Endothelial cell of umbilical vein (primary cell): Measurements from ENCODE around the gene POGZ. TPM values are rescaled to one million over a fixed set of nuclear protein-coding genes. Genes with fewer than 3 reads are reported as not detected.
"Not testable (repeated sequence)": the region's sequence is repeated elsewhere in the genome, so short reads cannot be mapped to it uniquely, and the experiment has no call there.

Experiments used
- BruUV-seq: library from RNA; stranded (reverse); fragments of 400-500 nt; replicated peaks from 2 replicates; lab custom pipeline; 2021; lab: Mats Ljungman, UMichigan
- CTCF ChIA-PET: fragments of 300-600, 350-600 bp; sonication (Branson Sonifier 250); formaldehyde crosslinking; loops from one replicate; lab custom pipeline; 2021; ENCODE audit warnings: antibody characterized with exemption, inconsistent platforms; lab: Charles Lee
- POLR2A ChIA-PET: fragments of 300-600, 350-600 bp; sonication (Branson Sonifier 250); formaldehyde crosslinking; loops from one replicate; lab custom pipeline; 2021; ENCODE audit warnings: antibody characterized with exemption, inconsistent platforms; lab: Charles Lee
- DNase-seq: peaks from one replicate; pipeline ENCODE4 v3.0.0-alpha.2; 2011; ENCODE audit warnings: low read depth, low spot score
- FAIRE-seq: peaks from 2 replicates; lab custom pipeline; 2011; peaks lifted over from hg19 to GRCh38; lab: Jason Lieb, UNC
- H2AFZ ChIP-seq: 2 replicates; pipeline ENCODE4 v1.6.0; 2012; ENCODE audit warnings: low read depth, low read length, control low read depth, inconsistent platforms
- H3K27ac ChIP-seq: 2 replicates; pipeline ENCODE4 v1.5.1; 2011; ENCODE audit warnings: low read depth, mild to moderate bottlenecking, control low read depth, low read length, moderate library complexity; ENCODE audit not compliant: insufficient read depth
- H3K27me3 ChIP-seq, 2 experiments: 2 replicates each; pipeline versions ENCODE4 v1.6.0 to v1.6.1; 2011; ENCODE audit warnings: low read length in 2 of 2, mixed read lengths in 1 of 2; ENCODE audit not compliant: control insufficient read depth in 2 of 2, insufficient read depth in 2 of 2
- H3K36me3 ChIP-seq, 2 experiments: 2 replicates in 1 of 2; 3 replicates in 1 of 2; pipeline ENCODE4 v1.5.1; 2011; ENCODE audit warnings: low read length in 2 of 2, mild to moderate bottlenecking in 1 of 2, moderate library complexity in 1 of 2; ENCODE audit not compliant: control insufficient read depth in 2 of 2, insufficient read depth in 2 of 2; ENCODE audit errors: extremely low read depth in 1 of 2
- H3K4me1 ChIP-seq: 3 replicates; pipeline ENCODE4 v1.5.1; 2011; ENCODE audit warnings: mild to moderate bottlenecking, low read length; ENCODE audit not compliant: control insufficient read depth, insufficient read depth; ENCODE audit errors: extremely low read depth
- H3K4me2 ChIP-seq: 2 replicates; pipeline ENCODE4 v1.6.1; 2011; ENCODE audit warnings: low read length, control low read depth, mixed read lengths; ENCODE audit not compliant: insufficient read depth
- H3K4me3 ChIP-seq, 3 experiments: fragments of 200-600 bp in 1 of 3; sonication (generic), shearing (Covaris generic) in 1 of 3; replicated peaks in 1 of 3; 2 replicates each; pipeline ENCODE4 v1.5.1; 2011 to 2016; ENCODE audit warnings: control low read depth in 3 of 3, low read length in 3 of 3, mild to moderate bottlenecking in 2 of 3, inconsistent platforms in 1 of 3, low read depth in 1 of 3, moderate library complexity in 1 of 3; ENCODE audit not compliant: insufficient read depth in 1 of 3
- H3K79me2 ChIP-seq: 2 replicates; pipeline ENCODE4 v1.6.0; 2012; ENCODE audit warnings: low read length, inconsistent platforms; ENCODE audit not compliant: control insufficient read depth, insufficient read depth
- H3K9ac ChIP-seq: replicated peaks from 2 replicates; pipeline ENCODE3; 2011; ENCODE audit warnings: low read length, control low read depth; ENCODE audit not compliant: insufficient read depth; ENCODE audit errors: extremely low read depth
- H3K9me1 ChIP-seq: replicated peaks from 3 replicates; pipeline ENCODE4 v1.6.0; 2011; ENCODE audit warnings: mild to moderate bottlenecking, low read length; ENCODE audit not compliant: control insufficient read depth, insufficient read depth; ENCODE audit errors: extremely low read depth
- H3K9me3 ChIP-seq: replicated peaks from 2 replicates; pipeline ENCODE4 v1.5.1; 2012; ENCODE audit warnings: low read length, inconsistent platforms; ENCODE audit not compliant: control insufficient read depth, insufficient read depth
- H4K20me1 ChIP-seq: replicated peaks from 2 replicates; pipeline ENCODE3; 2011; ENCODE audit warnings: mild to moderate bottlenecking, low read length; ENCODE audit not compliant: control insufficient read depth, insufficient read depth; ENCODE audit errors: extremely low read depth
- EZH2 ChIP-seq: IDR thresholded peaks from 2 replicates; pipeline ENCODE4 v1.6.1; 2012; ENCODE audit warnings: borderline replicate concordance, low read depth, mild to moderate bottlenecking, moderate library complexity, low read length, inconsistent platforms; ENCODE audit not compliant: severe bottlenecking
- FOS ChIP-seq: IDR thresholded peaks from 2 replicates; pipeline ENCODE4 v1.6.1; 2011; ENCODE audit warnings: mild to moderate bottlenecking, low read length, moderate library complexity, borderline replicate concordance; ENCODE audit not compliant: insufficient read depth
- GATA2 ChIP-seq: IDR thresholded peaks from 2 replicates; pipeline ENCODE4 v1.7.0; 2011; ENCODE audit warnings: low read depth, mild to moderate bottlenecking, moderate library complexity, mixed read lengths, low read length; ENCODE audit not compliant: insufficient read length, insufficient read depth
- JUN ChIP-seq: IDR thresholded peaks from 2 replicates; pipeline ENCODE4 v1.6.1; 2011; ENCODE audit warnings: borderline replicate concordance, low read depth; ENCODE audit not compliant: insufficient read length, insufficient read depth
- MYC ChIP-seq: IDR thresholded peaks from one replicate; pipeline ENCODE4 v1.6.1; 2011; ENCODE audit warnings: mild to moderate bottlenecking, low read depth, low read length
- POLR2A ChIP-seq: IDR thresholded peaks from 2 replicates; pipeline ENCODE4 v1.6.1; 2012; ENCODE audit warnings: low read depth, mild to moderate bottlenecking, control low read depth, low read length
- POLR2AphosphoS5 ChIP-seq: IDR thresholded peaks from 2 replicates; pipeline ENCODE4 v1.6.1; 2012; ENCODE audit warnings: low read depth, mild to moderate bottlenecking, control low read depth, low read length, moderate library complexity; ENCODE audit not compliant: insufficient read depth
- dilution Hi-C: fragments of 300-500 bp; cut with MboI; formaldehyde crosslinking; loops from one replicate; pipeline ENCODE4 v1.15.0; 2019; ENCODE audit warnings: low sequenced_read_pairs; ENCODE audit not compliant: extremely low pct_ligation_motif_present
- intact Hi-C: fragments of 100-400 bp; cut with micrococcal nuclease; formaldehyde crosslinking; loops from one replicate; pipeline ENCODE4 v1.10.0; 2022
- polyA plus RNA-seq, 4 experiments: library from polyadenylated mRNA; depleted of rRNA in 3 of 4; stranded (reverse) in 3 of 4; unstranded in 1 of 4; fragments of >200 nt; gene quantifications; 2 replicates each; pipeline versions ENCODE4 v1.2.1 to v1.2.3, GENCODE V29; 2011 to 2012; ENCODE audit warnings: missing spikeins in 1 of 4
- total RNA-seq: library from RNA; stranded (reverse); gene quantifications from 2 replicates; pipeline ENCODE4 v1.2.3, GENCODE V29; 2021
- TF ChIP-seq, protein P1 (sequence below): IDR thresholded peaks from 2 replicates; pipeline ENCODE4 v1.6.1; 2011; ENCODE audit not compliant: insufficient read depth, insufficient read length
- TF ChIP-seq, protein P2 (sequence below), 2 donors: IDR thresholded peaks; 1 replicate in 1 of 2; 2 replicates in 1 of 2; pipeline ENCODE4 v1.5.1; 2011; ENCODE audit warnings: low read length in 2 of 2, mild to moderate bottlenecking in 2 of 2, moderate library complexity in 2 of 2, control low read depth in 1 of 2, inconsistent platforms in 1 of 2, low read depth in 1 of 2; ENCODE audit not compliant: insufficient read depth in 1 of 2; ENCODE audit errors: extremely low read depth in 1 of 2

Gene POGZ
- total and polyA plus RNA-seq, 2 donors (not counting 3 experiments of a cell fraction or from before 2014, with no cell fraction given) = 50.7 to 96.7 TPM

DNA sequence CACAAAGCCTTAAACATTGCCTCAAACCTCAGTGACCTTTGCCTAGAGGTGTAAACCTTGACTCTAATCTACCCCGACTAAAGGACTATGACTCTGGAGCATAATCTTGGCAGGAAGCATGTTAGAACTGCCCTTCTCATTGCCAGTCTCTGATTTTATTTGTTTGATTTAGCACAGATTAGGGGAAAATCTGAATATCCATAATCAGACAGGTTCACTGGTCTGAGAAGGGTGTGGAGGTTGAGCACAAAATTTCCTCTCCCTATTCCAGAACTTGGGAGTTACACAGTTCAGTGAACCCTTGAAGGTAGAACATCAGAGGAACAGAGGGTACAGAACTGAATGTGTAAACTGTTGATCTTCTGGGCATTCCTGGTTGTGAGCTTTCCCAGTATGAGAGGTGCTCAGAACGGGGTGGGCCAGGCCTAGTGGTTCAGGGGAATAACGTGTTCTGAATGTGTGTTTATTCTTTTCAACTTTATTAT lies 68.2 kb downstream of the POGZ start:
- CTCF ChIA-PET = interaction anchor here (1.4 kb wide), 1 partner anchor 51 kb away, joined by 3 read pairs; no protein-coding TSS in a partner anchor
- DNase-seq (no peak), FAIRE-seq (no peak)
- H3K36me3 ChIP-seq = no peaks in the 10 kb centered on the region
- no peaks in the 10 kb centered on the region for H3K79me2 ChIP-seq
- dilution Hi-C loops (no loop called here), intact Hi-C loops (no loop called here)
- H3K9me3 ChIP-seq = no peaks in the 10 kb centered on the region
- no peak overlapping the region for H3K27ac ChIP-seq
- TF ChIP-seq FOS (no peak), EZH2 (no peak), MYC (no peak), JUN (no peak), POLR2AphosphoS5 (no peak), POLR2A (no peak), GATA2 (no peak)
- TF ChIP-seq, protein P1, sequence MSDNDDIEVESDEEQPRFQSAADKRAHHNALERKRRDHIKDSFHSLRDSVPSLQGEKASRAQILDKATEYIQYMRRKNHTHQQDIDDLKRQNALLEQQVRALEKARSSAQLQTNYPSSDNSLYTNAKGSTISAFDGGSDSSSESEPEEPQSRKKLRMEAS = no peak
- TF ChIP-seq, protein P2, sequence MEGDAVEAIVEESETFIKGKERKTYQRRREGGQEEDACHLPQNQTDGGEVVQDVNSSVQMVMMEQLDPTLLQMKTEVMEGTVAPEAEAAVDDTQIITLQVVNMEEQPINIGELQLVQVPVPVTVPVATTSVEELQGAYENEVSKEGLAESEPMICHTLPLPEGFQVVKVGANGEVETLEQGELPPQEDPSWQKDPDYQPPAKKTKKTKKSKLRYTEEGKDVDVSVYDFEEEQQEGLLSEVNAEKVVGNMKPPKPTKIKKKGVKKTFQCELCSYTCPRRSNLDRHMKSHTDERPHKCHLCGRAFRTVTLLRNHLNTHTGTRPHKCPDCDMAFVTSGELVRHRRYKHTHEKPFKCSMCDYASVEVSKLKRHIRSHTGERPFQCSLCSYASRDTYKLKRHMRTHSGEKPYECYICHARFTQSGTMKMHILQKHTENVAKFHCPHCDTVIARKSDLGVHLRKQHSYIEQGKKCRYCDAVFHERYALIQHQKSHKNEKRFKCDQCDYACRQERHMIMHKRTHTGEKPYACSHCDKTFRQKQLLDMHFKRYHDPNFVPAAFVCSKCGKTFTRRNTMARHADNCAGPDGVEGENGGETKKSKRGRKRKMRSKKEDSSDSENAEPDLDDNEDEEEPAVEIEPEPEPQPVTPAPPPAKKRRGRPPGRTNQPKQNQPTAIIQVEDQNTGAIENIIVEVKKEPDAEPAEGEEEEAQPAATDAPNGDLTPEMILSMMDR (IDR thresholded peaks at IDR 0.05; ENCODE audit: extremely low read depth in 1 of 2, insufficient read depth in 1 of 2, low read depth in 1 of 2, low read length in 2 of 2) = no peak
- H3K9me1 ChIP-seq = no peaks in the 10 kb centered on the region
- H4K20me1 ChIP-seq = no peaks in the 10 kb centered on the region
- no peak overlapping the region for H3K4me3 ChIP-seq
- no peaks in the 10 kb centered on the region for H3K4me1 ChIP-seq
- no TSS peak for BruUV-seq
- POLR2A ChIA-PET = no interaction called here
- H3K4me2 ChIP-seq = no peak overlapping the region
- H3K9ac ChIP-seq = no peak overlapping the region
- H2AFZ ChIP-seq = no peak overlapping the region
- peaks cover 0 to 5% of the 10 kb centered on the region in 2 experiments for H3K27me3 ChIP-seq

DNA sequence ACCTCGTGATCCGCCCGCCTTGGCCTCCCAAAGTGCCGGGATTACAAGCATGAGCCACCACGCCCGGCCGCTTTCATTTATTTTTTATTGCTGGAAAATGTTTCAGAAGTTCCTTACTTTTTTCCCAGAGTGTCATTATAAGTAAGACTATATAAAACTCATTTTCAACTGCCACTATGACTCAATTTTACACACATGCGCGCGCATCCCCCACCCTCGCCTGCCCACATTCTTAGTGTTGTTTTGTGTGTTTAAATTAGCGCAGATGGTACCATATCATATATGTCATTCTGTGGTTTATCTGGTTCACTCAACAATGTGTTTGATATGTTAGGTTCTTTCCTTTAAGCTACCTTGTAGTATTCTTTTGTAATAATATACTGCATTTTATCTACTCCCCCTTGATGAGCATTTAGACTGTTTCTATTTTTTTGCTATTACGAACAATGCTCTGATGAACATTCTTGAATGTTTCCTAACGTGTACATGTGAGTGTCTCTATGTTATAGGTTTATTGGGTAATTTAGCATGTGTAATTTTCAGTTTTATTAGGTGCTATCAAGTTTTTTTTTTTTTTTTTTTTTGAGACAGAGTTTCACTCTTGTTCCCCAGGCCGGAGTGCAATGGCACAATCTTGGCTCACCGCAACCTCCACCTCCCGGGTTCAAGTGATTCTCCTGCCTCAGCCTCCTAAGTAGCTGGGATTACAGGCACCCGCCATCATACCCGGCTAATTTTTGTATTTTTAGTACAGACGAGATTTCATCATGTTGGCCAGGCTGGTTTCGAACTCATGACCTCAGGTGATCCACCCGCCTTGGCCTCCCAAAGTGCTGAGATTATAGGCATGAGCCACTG lies 68.8 kb downstream of the POGZ start:
- CTCF ChIA-PET, H3K9ac ChIP-seq, FAIRE-seq, H3K4me2 ChIP-seq, H3K4me1 ChIP-seq, BruUV-seq, H3K36me3 ChIP-seq, POLR2A ChIA-PET, intact Hi-C loops, H4K20me1 ChIP-seq, H3K4me3 ChIP-seq, dilution Hi-C loops, H3K9me1 ChIP-seq, H3K79me2 ChIP-seq, H3K27me3 ChIP-seq, H3K9me3 ChIP-seq, H2AFZ ChIP-seq, H3K27ac ChIP-seq, DNase-seq: not testable (repeated sequence)
